Activated CD8-positive, alpha-beta memory T cell treated with anti-CD3 and anti-CD28 coated beads for 48 hours (primary cell): ENCODE measurements around the gene PROZ.
"Not testable (repeated sequence)": the region's sequence is repeated elsewhere in the genome, so short reads cannot be mapped to it uniquely, and the experiment has no call there.

ENCODE experiments used
- DNase-seq, 3 experiments: peaks; one replicate each; pipeline ENCODE4 v3.0.0-alpha.2; 2020; ENCODE audit warnings: low read depth in 2 of 3, low spot score in 2 of 3

PROZ gene

GRCh38 chr13:113155201-113155600 is 3.2 kb upstream of the PROZ start:
- no peak for DNase-seq

GRCh38 chr13:113155982-113156655 is 2.3 kb upstream of the PROZ start:
- no peak for DNase-seq

GRCh38 chr13:113157206-113157928 is 1.1 kb upstream of the PROZ start:
- no peak for DNase-seq

- no peak for DNase-seq
Observed at GRCh38 chr13:113158946-113159345, 498 bp downstream of the PROZ start.

- DNase-seq, result no peak
Observed at GRCh38 chr13:113159701-113160100, 1.3 kb downstream of the PROZ start.

- no peak for DNase-seq
Observed at GRCh38 chr13:113160983-113161382, 2.5 kb downstream of the PROZ start.

GRCh38 chr13:113161433-113161832 is 3.0 kb downstream of the PROZ start:
- no peak for DNase-seq

- not testable (repeated sequence) for DNase-seq
Observed at GRCh38 chr13:113161975-113162374, 3.5 kb downstream of the PROZ start.

- no peak for DNase-seq
Observed at GRCh38 chr13:113162783-113163685, 4.6 kb downstream of the PROZ start.

GRCh38 chr13:113164492-113164891 is 6.0 kb downstream of the PROZ start:
- no peak for DNase-seq

GRCh38 chr13:113166266-113166665 is 7.8 kb downstream of the PROZ start:
- no peak for DNase-seq

- no peak for DNase-seq
Observed at GRCh38 chr13:113166681-113167080, 8.2 kb downstream of the PROZ start.

GRCh38 chr13:113167155-113167554 is 8.7 kb downstream of the PROZ start:
- DNase-seq, result no peak

- DNase-seq, result no peak
Observed at GRCh38 chr13:113167575-113167974, 9.1 kb downstream of the PROZ start.

GRCh38 chr13:113168211-113168610 is 9.8 kb downstream of the PROZ start:
- DNase-seq, result no peak

- DNase-seq, result no peak
Observed at GRCh38 chr13:113169277-113170272, 11.1 kb downstream of the PROZ start.

GRCh38 chr13:113170511-113170910 is 12.1 kb downstream of the PROZ start:
- no peak for DNase-seq

- DNase-seq, result no peak
Observed at GRCh38 chr13:113171250-113172125, 13.0 kb downstream of the PROZ start.

GRCh38 chr13:113172419-113172926 is 14.0 kb downstream of the PROZ start:
- DNase-seq, result no peak
